GM12878 (cell line): ENCODE data around the gene SLC2A2. TPM values are rescaled to one million over a fixed set of nuclear protein-coding genes. Genes with fewer than 3 reads are reported as not detected.

Experiments used
- ATAC-seq: fragments of 200-7000 bp; cut with Tn5 transposase; 3 replicates; pipeline ENCODE4 v1.9.1; 2020; ENCODE audit warnings: mild to moderate bottlenecking, moderate library complexity
- BruUV-seq: library from RNA; stranded (reverse); fragments of 400-500 nt; replicated peaks from 2 replicates; lab custom pipeline; 2021; lab: Mats Ljungman, UMichigan
- CTCF ChIA-PET: fragments of 300-600 bp; sonication (Branson Sonifier 250); formaldehyde crosslinking; extraction: SDS; loops from one replicate; lab custom pipeline; 2021; ENCODE audit warnings: inconsistent platforms; lab: Yijun Ruan, JAX
- POLR2A ChIA-PET: fragments of 350-600 bp; formaldehyde crosslinking; extraction: SDS; loops from one replicate; lab custom pipeline; 2021; ENCODE audit warnings: inconsistent platforms; lab: Charles Lee
- RAD21 ChIA-PET: fragments of 300-600 bp; sonication (Branson Sonifier 250); formaldehyde crosslinking; loops from one replicate; lab custom pipeline; 2023; ENCODE audit warnings: antibody characterized with exemption; ENCODE audit not compliant: unreplicated experiment; lab: Charles Lee
- SMC1A ChIA-PET: fragments of 300-600 bp; sonication (Branson Sonifier 250); formaldehyde crosslinking; loops from one replicate; lab custom pipeline; 2023; ENCODE audit not compliant: unreplicated experiment, uncharacterized antibody; lab: Charles Lee
- DNase-seq: peaks from one replicate; pipeline ENCODE4 v3.0.0-alpha.2; 2011; ENCODE audit warnings: low read depth, low spot score
- FAIRE-seq: peaks from 3 replicates; lab custom pipeline; 2011; peaks lifted over from hg19 to GRCh38; lab: Jason Lieb, UNC
- H2AFZ ChIP-seq: 2 replicates; pipeline ENCODE4 v1.6.0; 2011; ENCODE audit warnings: low read depth, low read length, control low read depth; ENCODE audit not compliant: control insufficient read depth
- H3K27ac ChIP-seq: 2 replicates; pipeline ENCODE4 v1.5.1; 2011; ENCODE audit warnings: control low read depth; ENCODE audit not compliant: control insufficient read depth, insufficient read depth
- H3K27me3 ChIP-seq, 2 experiments: replicated peaks in 1 of 2; 2 replicates each; pipeline versions ENCODE4 v1.6.0 to v1.6.1; 2011; ENCODE audit warnings: low read length in 1 of 2; ENCODE audit not compliant: control insufficient read depth in 2 of 2, insufficient read depth in 2 of 2
- H3K36me3 ChIP-seq, 2 experiments: 2 replicates each; pipeline ENCODE4 v1.5.1; 2011; ENCODE audit warnings: low read length in 1 of 2; ENCODE audit not compliant: control insufficient read depth in 2 of 2, insufficient read depth in 2 of 2
- H3K4me1 ChIP-seq: 2 replicates; pipeline ENCODE4 v1.6.1; 2011; ENCODE audit warnings: mild to moderate bottlenecking, low read length, moderate library complexity, mixed read lengths; ENCODE audit not compliant: control insufficient read depth, insufficient read depth
- H3K4me2 ChIP-seq: 2 replicates; pipeline ENCODE4 v1.6.0; 2011; ENCODE audit warnings: control low read depth; ENCODE audit not compliant: control insufficient read depth, insufficient read depth
- H3K4me3 ChIP-seq: fragments of 200-600 bp; sonication (generic); 2 replicates; pipeline ENCODE4 v1.5.1; 2016
- H3K79me2 ChIP-seq: 2 replicates; pipeline ENCODE4 v1.6.0; 2011; ENCODE audit warnings: low read length; ENCODE audit not compliant: control insufficient read depth, insufficient read depth
- H3K9ac ChIP-seq: 2 replicates; pipeline ENCODE4 v1.8.0; 2011; ENCODE audit warnings: low read length, control low read depth, mixed read lengths; ENCODE audit not compliant: control insufficient read depth, insufficient read depth
- H3K9me3 ChIP-seq: replicated peaks from 3 replicates; pipeline ENCODE4 v1.5.1; 2011; ENCODE audit warnings: mild to moderate bottlenecking, low read length; ENCODE audit not compliant: control insufficient read depth, insufficient read depth
- H4K20me1 ChIP-seq: 2 replicates; pipeline ENCODE4 v1.6.0; 2011; ENCODE audit not compliant: control insufficient read depth, insufficient read depth
- ASH2L ChIP-seq: fragments of 300-600, 200-600 bp; sonication (generic); IDR thresholded peaks from 2 replicates; pipeline ENCODE4 v1.6.1; 2017; ENCODE audit warnings: low read depth, mild to moderate bottlenecking, borderline replicate concordance
- ATF2 ChIP-seq: IDR thresholded peaks from 2 replicates; pipeline ENCODE4 v1.6.1; 2012; ENCODE audit warnings: low read length, inconsistent platforms
- BHLHE40 ChIP-seq, 2 experiments: fragments of 450-650 bp in 1 of 2; IDR thresholded peaks; 2 replicates each; pipeline ENCODE4 v1.6.1; 2011 to 2017; ENCODE audit warnings: low read depth in 2 of 2, borderline replicate concordance in 1 of 2, improper control_type of control experiment in 1 of 2, low read length in 1 of 2, mild to moderate bottlenecking in 1 of 2
- CTCF ChIP-seq, 3 experiments: IDR thresholded peaks in 2 of 3; conservative IDR thresholded peaks in 1 of 3; 2 replicates each; pipeline ENCODE4 v1.5.1; 2011; ENCODE audit warnings: low read depth in 3 of 3, low read length in 3 of 3, mild to moderate bottlenecking in 3 of 3, control low read depth in 2 of 3, moderate library complexity in 2 of 3, inconsistent platforms in 1 of 3, mixed read lengths in 1 of 3; ENCODE audit not compliant: control insufficient read depth in 2 of 3, insufficient read depth in 1 of 3; ENCODE audit errors: extremely low read depth in 1 of 3
- DPF2 ChIP-seq: fragments of 450-650 bp; IDR thresholded peaks from 2 replicates; pipeline ENCODE4 v1.6.1; 2017; ENCODE audit warnings: mild to moderate bottlenecking
- JUNB ChIP-seq: IDR thresholded peaks from 2 replicates; pipeline ENCODE4 v1.6.1; 2016; ENCODE audit warnings: antibody characterized with exemption, mild to moderate bottlenecking
- MEF2B ChIP-seq: fragments of 450-650 bp; IDR thresholded peaks from 2 replicates; pipeline ENCODE4 v1.6.1; 2018; ENCODE audit warnings: mild to moderate bottlenecking, moderate library complexity; ENCODE audit not compliant: partially characterized antibody, poor library complexity, severe bottlenecking
- MTA2 ChIP-seq: fragments of 450-650 bp; IDR thresholded peaks from 2 replicates; pipeline ENCODE4 v1.6.1; 2016; ENCODE audit warnings: low read depth, mild to moderate bottlenecking, moderate library complexity
- MTA3 ChIP-seq: IDR thresholded peaks from 2 replicates; pipeline ENCODE4 v1.6.1; 2012; ENCODE audit warnings: low read length, inconsistent platforms, borderline replicate concordance
- MYC ChIP-seq: IDR thresholded peaks from 2 replicates; pipeline ENCODE4 v1.6.1; 2011; ENCODE audit warnings: mild to moderate bottlenecking, low read length, moderate library complexity, inconsistent platforms; ENCODE audit not compliant: insufficient read depth, insufficient replicate concordance, insufficient read length, severe bottlenecking
- NFXL1 ChIP-seq: fragments of 450-650 bp; IDR thresholded peaks from 2 replicates; pipeline ENCODE4 v1.6.1; 2017; ENCODE audit warnings: antibody characterized with exemption, mild to moderate bottlenecking, borderline replicate concordance
- NR2F1 ChIP-seq: fragments of 450-650 bp; conservative IDR thresholded peaks from 2 replicates; pipeline ENCODE4 v1.6.1; 2017; ENCODE audit warnings: mild to moderate bottlenecking
- PAX5 ChIP-seq: IDR thresholded peaks from 2 replicates; pipeline ENCODE4 v1.6.1; 2011; ENCODE audit warnings: low read depth, low read length, borderline replicate concordance
- PAX8 ChIP-seq: fragments of 450-650 bp; IDR thresholded peaks from 2 replicates; pipeline ENCODE4 v1.6.1; 2017; ENCODE audit warnings: mild to moderate bottlenecking, moderate library complexity
- RELB ChIP-seq: fragments of 450-650 bp; IDR thresholded peaks from 2 replicates; pipeline ENCODE4 v1.6.1; 2017; ENCODE audit warnings: low read depth, mild to moderate bottlenecking, moderate library complexity
- RUNX3 ChIP-seq: IDR thresholded peaks from 2 replicates; pipeline ENCODE4 v1.6.1; 2012; ENCODE audit warnings: low read length, inconsistent platforms
- ZNF384 ChIP-seq: IDR thresholded peaks from 2 replicates; pipeline ENCODE4 v1.6.1; 2012; ENCODE audit warnings: low read depth, mild to moderate bottlenecking, low read length, improper control_type of control experiment, borderline replicate concordance
- WGBS: methylation state at CpG from one replicate; pipeline ENCODE4 v1.1.6; 2016; ENCODE audit warnings: low lambda C conversion rate; ENCODE audit not compliant: insufficient replicate concordance, insufficient coverage; ENCODE audit errors: missing lambda C conversion rate; 5-methylcytosine and 5-hydroxymethylcytosine counted together
- in situ Hi-C: fragments of 300-500 bp; cut with MboI; formaldehyde crosslinking; loops from 9 replicates; pipeline ENCODE4 v1.14.3; 2018; ENCODE audit warnings: mixed read lengths
- intact Hi-C: fragments of 100-400 bp; cut with micrococcal nuclease; formaldehyde crosslinking; loops from one replicate; pipeline ENCODE4 v1.14.2; 2022; ENCODE audit not compliant: unreplicated experiment
- polyA plus RNA-seq, 11 experiments: library from polyadenylated mRNA; depleted of rRNA in 4 of 11; unstranded in 6 of 11; stranded (reverse) in 5 of 11; fragments of >200 nt; fragmentation: Nextera tagmentation in 4 of 11; fragmentation: Illumina TruSeq in 1 of 11; extraction: Ambion mirVana in 4 of 11; extraction: Trizol in 1 of 11; gene quantifications; 1 replicate in 1 of 11; 2 replicates in 10 of 11; pipeline versions ENCODE4 v1.2.1 to v1.2.3, GENCODE V29; 2011 to 2016; ENCODE audit warnings: inconsistent platforms in 2 of 11, missing spikeins in 2 of 11, low read depth in 1 of 11
- total RNA-seq, 4 experiments: library from RNA; depleted of rRNA in 3 of 4; stranded (reverse); fragments of >200 nt in 3 of 4; fragmentation: Illumina TruSeq in 1 of 4; extraction: Trizol in 1 of 4; gene quantifications; 2 replicates each; pipeline versions ENCODE4 v1.2.1 to v1.2.3, GENCODE V29; 2013 to 2021

Gene SLC2A2
- total and polyA plus RNA-seq, 10 of the 15 experiments (the other 5 are each of a cell fraction or from before 2014, with no cell fraction given): 0.04 to 0.10 (median 0.04) TPM; not detected in 7

GRCh38 chr3:170982733-170983132, 43.8 kb downstream of the SLC2A2 start:
- BruUV-seq: no TSS peak
- CTCF ChIA-PET: interaction anchor here (0.7 kb wide), 1 partner anchor 184 kb away, joined by 3 read pairs; no protein-coding TSS in a partner anchor
- in situ Hi-C loops (no loop called here), intact Hi-C loops (no loop called here)
- SMC1A ChIA-PET: interaction anchor here (0.7 to 1.0 kb wide), 2 partner anchors 9 to 1150 kb away, joined by 3 read pairs; no protein-coding TSS in a partner anchor
- Histone ChIP-seq H3K9ac (no peak overlapping the region), H4K20me1 (no peaks in the 10 kb centered on the region), H3K4me3 (no peak overlapping the region), H3K27ac (no peak overlapping the region), H3K9me3 (no peaks in the 10 kb centered on the region), H3K27me3 (no peaks in the 10 kb centered on the region), H3K4me1 (no peaks in the 10 kb centered on the region), H3K4me2 (no peak overlapping the region), H3K79me2 (no peaks in the 10 kb centered on the region), H2AFZ (no peak overlapping the region), H3K36me3 (no peaks in the 10 kb centered on the region)
- FAIRE-seq: no peak
- POLR2A ChIA-PET: no interaction called here
- RAD21 ChIA-PET: no interaction called here
- 23% methylated on average over 2 of the region's 2 CpGs for WGBS
- DNase-seq: peak; percentile 50
- peak; percentile 99 for ATAC-seq
- TF ChIP-seq JUNB (no peak), MEF2B (peak; percentile 40), NR2F1 (peak; percentile 32; the same call in 1 of the 2 replicates), DPF2 (peak; percentile 68), ZNF384 (no peak), CTCF (IDR thresholded peaks at IDR 0.05 in 2 of 3, conservative IDR thresholded peaks at IDR 0.05 in 1 of 3; ENCODE audit: control insufficient read depth in 2 of 3, extremely low read depth in 1 of 3, insufficient read depth in 1 of 3, low read depth in 3 of 3, low read length in 3 of 3) (no peak), ASH2L (no peak), MYC (no peak), MTA3 (no peak), RELB (no peak), RUNX3 (no peak; the same call in 1 of the 2 replicates), PAX5 (no peak), BHLHE40 (IDR thresholded peaks at IDR 0.05; ENCODE audit: borderline replicate concordance in 1 of 2, low read depth in 2 of 2, low read length in 1 of 2) (peak in 1 of 2 experiments; percentile 62; a peak in 1 of 4 replicates), NFXL1 (no peak), MTA2 (peak; percentile 66), ATF2 (no peak), PAX8 (no peak)
